B cell (primary cell): Measurements from ENCODE around the gene UFSP1. TPM values are rescaled to one million over a fixed set of nuclear protein-coding genes. Genes with fewer than 3 reads are reported as not detected.

Experiments
- ATAC-seq: fragments of 200-7000 bp; cut with Tn5 transposase; one replicate; pipeline ENCODE4 v1.10.0; 2021; ENCODE audit warnings: low read depth, mild to moderate bottlenecking, moderate number of reproducible peaks, moderate library complexity
- CTCF ChIA-PET: fragments of 350-600 bp; sonication (Branson Sonifier 250); formaldehyde crosslinking; loops from one replicate; lab custom pipeline; 2021; ENCODE audit warnings: antibody characterized with exemption, inconsistent platforms; lab: Charles Lee
- POLR2A ChIA-PET: fragments of 350-600 bp; sonication (Branson Sonifier 250); formaldehyde crosslinking; loops from one replicate; lab custom pipeline; 2021; ENCODE audit warnings: antibody characterized with exemption; lab: Charles Lee
- DNase-seq: peaks from one replicate; pipeline ENCODE4 v3.0.0; 2013
- H2AFZ ChIP-seq: 2 replicates; pipeline ENCODE4 v1.6.1; 2012; ENCODE audit warnings: mild to moderate bottlenecking, low read depth, low read length; ENCODE audit not compliant: insufficient read depth, poor library complexity, severe bottlenecking
- H3K27ac ChIP-seq, 2 donors: 1 replicate in 1 of 2; 2 replicates in 1 of 2; pipeline ENCODE4 v1.5.1; 2012 to 2013; ENCODE audit warnings: low read length in 2 of 2, mild to moderate bottlenecking in 2 of 2, moderate library complexity in 1 of 2
- H3K27me3 ChIP-seq, 4 experiments: fragments of 200-600 bp in 1 of 4; sonication (generic) in 1 of 4; replicated peaks in 1 of 4; 1 replicate in 2 of 4; 2 replicates in 2 of 4; pipeline versions ENCODE4 v1.6.1 to v1.7.0; 2013 to 2016; ENCODE audit warnings: low read length in 3 of 4, mild to moderate bottlenecking in 2 of 4, mixed read lengths in 1 of 4, moderate library complexity in 1 of 4; ENCODE audit not compliant: insufficient read depth in 4 of 4, control insufficient read depth in 3 of 4; ENCODE audit errors: control extremely low read depth in 1 of 4
- H3K36me3 ChIP-seq, 2 experiments: replicated peaks in 1 of 2; 1 replicate in 1 of 2; 2 replicates in 1 of 2; pipeline versions ENCODE4 v1.6.1 to v1.7.1; 2013; ENCODE audit warnings: low read length in 1 of 2; ENCODE audit not compliant: insufficient read depth in 2 of 2, control insufficient read depth in 1 of 2; ENCODE audit errors: control extremely low read depth in 1 of 2, extremely low read depth in 1 of 2
- H3K4me1 ChIP-seq, 2 donors: fragments of 200-600 bp in 1 of 2; sonication (generic) in 1 of 2; 1 replicate in 1 of 2; 2 replicates in 1 of 2; pipeline versions ENCODE4 v1.5.1 to v1.6.1; 2013 to 2017; ENCODE audit warnings: low read length in 2 of 2; ENCODE audit not compliant: control insufficient read depth in 2 of 2, insufficient read depth in 2 of 2
- H3K4me2 ChIP-seq: replicated peaks from 2 replicates; pipeline ENCODE3; 2012; ENCODE audit warnings: mild to moderate bottlenecking, low read depth, low read length; ENCODE audit not compliant: poor library complexity, severe bottlenecking
- H3K4me3 ChIP-seq, 5 experiments: fragments of 200-600 bp in 1 of 5; sonication (generic) in 1 of 5; 1 replicate in 3 of 5; 2 replicates in 2 of 5; pipeline versions ENCODE4 v1.5.1 to v1.7.0; 2011 to 2016; ENCODE audit warnings: low read length in 4 of 5, mild to moderate bottlenecking in 4 of 5, low read depth in 2 of 5, control low read depth in 1 of 5, moderate library complexity in 1 of 5; ENCODE audit not compliant: insufficient read depth in 1 of 5; ENCODE audit errors: control extremely low read depth in 1 of 5, extremely low read depth in 1 of 5
- H3K79me2 ChIP-seq: fragments of 200-600 bp; sonication (generic); one replicate; pipeline ENCODE4 v1.6.0; 2016; ENCODE audit warnings: low read length; ENCODE audit not compliant: control insufficient read depth, insufficient read depth
- H3K9ac ChIP-seq: fragments of 200-600 bp; sonication (generic); 2 replicates; pipeline ENCODE4 v1.6.1; 2017; ENCODE audit warnings: mild to moderate bottlenecking, low read length, moderate library complexity
- H3K9me3 ChIP-seq, 3 donors: one replicate each; pipeline versions ENCODE4 v1.6.1 to v1.7.1; 2013; ENCODE audit warnings: low read length in 2 of 3; ENCODE audit not compliant: control insufficient read depth in 2 of 3, insufficient read depth in 1 of 3; ENCODE audit errors: control extremely low read depth in 1 of 3
- H4K20me1 ChIP-seq: 2 replicates; pipeline ENCODE4 v1.6.0; 2012; ENCODE audit warnings: mild to moderate bottlenecking, low read length; ENCODE audit not compliant: insufficient read depth, control insufficient read depth, poor library complexity, severe bottlenecking
- H3K27ac Mint-ChIP-seq: one replicate; pipeline ENCODE4 v1.8.0; 2021; ENCODE audit warnings: mixed read lengths
- H3K27me3 Mint-ChIP-seq: one replicate; pipeline ENCODE4 v1.8.0; 2021; ENCODE audit warnings: mixed read lengths
- H3K4me1 Mint-ChIP-seq: one replicate; pipeline ENCODE4 v1.8.0; 2021; ENCODE audit warnings: mixed read lengths
- H3K4me3 Mint-ChIP-seq: one replicate; pipeline ENCODE4 v1.8.0; 2021; ENCODE audit warnings: mixed read lengths
- H3K9me3 Mint-ChIP-seq: one replicate; pipeline ENCODE4 v1.8.0; 2022; ENCODE audit warnings: mixed read lengths; ENCODE audit not compliant: insufficient read depth
- CTCF ChIP-seq: fragments of 200-600 bp; IDR thresholded peaks from one replicate; pipeline ENCODE4 v1.8.0; 2022; ENCODE audit warnings: antibody characterized with exemption, mild to moderate bottlenecking
- EZH2 ChIP-seq: IDR thresholded peaks from 2 replicates; pipeline ENCODE4 v1.6.1; 2012; ENCODE audit warnings: borderline replicate concordance, low read depth, mild to moderate bottlenecking, moderate library complexity, low read length; ENCODE audit not compliant: insufficient read depth, poor library complexity, severe bottlenecking
- WGBS: methylation state at CpG from one replicate; pipeline ENCODE4 v1.1.5; 2013; ENCODE audit warnings: missing lambda C conversion rate; ENCODE audit not compliant: insufficient coverage; 5-methylcytosine and 5-hydroxymethylcytosine counted together
- intact Hi-C: fragments of 100-400 bp; cut with micrococcal nuclease; formaldehyde crosslinking; loops from one replicate; pipeline ENCODE4 v1.10.0; 2022
- polyA plus RNA-seq: library from polyadenylated mRNA; depleted of rRNA; stranded (reverse); fragments of >200 nt; gene quantifications from 2 replicates; pipeline ENCODE4 v1.2.3, GENCODE V29; 2012
- total RNA-seq, 2 donors: library from RNA; stranded (reverse); fragments of 120-200 nt in 1 of 2; gene quantifications; 1 replicate in 1 of 2; 2 replicates in 1 of 2; pipeline versions ENCODE4 v1.2.3 to v1.2.4, GENCODE V29; 2013 to 2022

UFSP1 gene
- total and polyA plus RNA-seq, 2 donors (not counting 1 experiment from before 2014, with no cell fraction given), result 3.6 to 4.3 TPM

- no peak overlapping the region for H3K4me3 Mint-ChIP-seq
- no peak for TF ChIP-seq CTCF
- intact Hi-C loops, result no loop called here
- Histone ChIP-seq H3K4me3 (no peak overlapping the region), H3K4me1 (peaks cover 10 to 17% of the 10 kb centered on the region in 2 donors), H3K27ac (no peak overlapping the region), H3K79me2 (peaks cover 60% of the 10 kb centered on the region), H3K9ac (no peak overlapping the region), H3K9me3 (no peaks in the 10 kb centered on the region), H3K4me2 (no peak overlapping the region), H2AFZ (no peak overlapping the region), H4K20me1 (peaks cover 76% of the 10 kb centered on the region), H3K36me3 (peaks cover 0 to 85% of the 10 kb centered on the region in 2 experiments), H3K27me3 (no peaks in the 10 kb centered on the region)
- ChIA-PET CTCF (interaction anchor here (0.6 kb wide), 1 partner anchor 214 kb away, joined by 3 read pairs; no protein-coding TSS in a partner anchor), POLR2A (interaction anchor here (0.6 kb wide), 1 partner anchor 195 kb away, joined by 5 read pairs; no protein-coding TSS in a partner anchor)
- H3K9me3 Mint-ChIP-seq, result no peaks in the 10 kb centered on the region
- no peak overlapping the region for H3K27ac Mint-ChIP-seq
- DNase-seq (no peak), ATAC-seq (no peak)
- H3K27me3 Mint-ChIP-seq, result no peaks in the 10 kb centered on the region
- WGBS, result 98% methylated on average over 11 of the region's 20 CpGs
- peaks cover 38% of the 10 kb centered on the region for H3K4me1 Mint-ChIP-seq
Observed at GRCh38 chr7:100881136-100881535, 8.4 kb downstream of the UFSP1 start.

- CTCF ChIA-PET, result no interaction called here
- peaks cover 15 to 18% of the 10 kb centered on the region in 2 donors for H3K4me1 ChIP-seq
- Mint-ChIP-seq H3K27me3 (no peaks in the 10 kb centered on the region), H3K27ac (no peak overlapping the region), H3K4me1 (peaks cover 37% of the 10 kb centered on the region), H3K4me3 (no peak overlapping the region), H3K9me3 (no peaks in the 10 kb centered on the region)
- peaks cover 65% of the 10 kb centered on the region for H3K79me2 ChIP-seq
- no peak overlapping the region for H3K4me2 ChIP-seq
- no peaks in the 10 kb centered on the region for H3K27me3 ChIP-seq
- DNase-seq (no peak), ATAC-seq (no peak)
- H3K9ac ChIP-seq, result no peak overlapping the region
- H3K36me3 ChIP-seq, result peaks cover 0 to 80% of the 10 kb centered on the region in 2 experiments
- TF ChIP-seq CTCF (no peak), EZH2 (no peak)
- H3K9me3 ChIP-seq, result no peaks in the 10 kb centered on the region
- H2AFZ ChIP-seq, result no peak overlapping the region
- intact Hi-C loops, result no loop called here
- peaks cover 80% of the 10 kb centered on the region for H4K20me1 ChIP-seq
- no peak overlapping the region for H3K27ac ChIP-seq
- WGBS, result 96% methylated on average over 6 of the region's 7 CpGs
- no peak overlapping the region for H3K4me3 ChIP-seq
- POLR2A ChIA-PET, result interaction anchor here (0.6 kb wide), 1 partner anchor 196 kb away, joined by 5 read pairs; no protein-coding TSS in a partner anchor
Observed at GRCh38 chr7:100880645-100881044, 8.9 kb downstream of the UFSP1 start.
